ENCODE results near the gene CALR3.
"Not testable (repeated sequence)": the region's sequence is repeated elsewhere in the genome, so short reads cannot be mapped to it uniquely, and the experiment has no call there.

Gene CALR3

GRCh38 chr19:16461630-16462051 lies 34.3 kb downstream of the CALR3 start:
- in situ Hi-C loops (cut with MboI; ENCODE audit: low pct_unique_long_range_greater_than_20kb, low sequenced_read_pairs) = no loop called here
- no peak for DNase-seq

- in situ Hi-C loops (cut with MboI; ENCODE audit: low pct_unique_long_range_greater_than_20kb, low sequenced_read_pairs) = no loop called here
- DNase-seq = no peak
Measured at GRCh38 chr19:16460454-16460853, 35.5 kb downstream of the CALR3 start.

DNA sequence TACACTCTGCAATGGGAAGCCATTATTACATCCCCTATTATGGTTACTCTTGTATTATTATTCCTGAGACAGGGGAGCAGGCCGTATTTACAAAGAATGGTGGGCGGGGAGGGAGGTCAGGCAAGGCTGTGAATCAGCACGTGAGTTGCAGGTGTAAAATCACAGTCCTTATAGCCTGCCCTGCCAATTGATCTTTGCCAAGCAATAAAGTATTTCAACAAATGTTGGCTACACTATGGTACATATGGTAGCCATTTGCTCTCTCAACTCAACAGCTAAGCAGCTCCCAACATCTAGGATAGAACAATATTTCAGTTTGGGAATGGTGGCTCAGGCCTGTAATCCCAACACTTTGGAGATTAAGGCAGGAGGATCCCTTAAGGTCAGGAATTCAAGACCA lies 36.3 kb downstream of the CALR3 start:
- in situ Hi-C loops (cut with MboI; ENCODE audit: low pct_unique_long_range_greater_than_20kb, low sequenced_read_pairs) = no loop called here
- no peak for DNase-seq

DNA sequence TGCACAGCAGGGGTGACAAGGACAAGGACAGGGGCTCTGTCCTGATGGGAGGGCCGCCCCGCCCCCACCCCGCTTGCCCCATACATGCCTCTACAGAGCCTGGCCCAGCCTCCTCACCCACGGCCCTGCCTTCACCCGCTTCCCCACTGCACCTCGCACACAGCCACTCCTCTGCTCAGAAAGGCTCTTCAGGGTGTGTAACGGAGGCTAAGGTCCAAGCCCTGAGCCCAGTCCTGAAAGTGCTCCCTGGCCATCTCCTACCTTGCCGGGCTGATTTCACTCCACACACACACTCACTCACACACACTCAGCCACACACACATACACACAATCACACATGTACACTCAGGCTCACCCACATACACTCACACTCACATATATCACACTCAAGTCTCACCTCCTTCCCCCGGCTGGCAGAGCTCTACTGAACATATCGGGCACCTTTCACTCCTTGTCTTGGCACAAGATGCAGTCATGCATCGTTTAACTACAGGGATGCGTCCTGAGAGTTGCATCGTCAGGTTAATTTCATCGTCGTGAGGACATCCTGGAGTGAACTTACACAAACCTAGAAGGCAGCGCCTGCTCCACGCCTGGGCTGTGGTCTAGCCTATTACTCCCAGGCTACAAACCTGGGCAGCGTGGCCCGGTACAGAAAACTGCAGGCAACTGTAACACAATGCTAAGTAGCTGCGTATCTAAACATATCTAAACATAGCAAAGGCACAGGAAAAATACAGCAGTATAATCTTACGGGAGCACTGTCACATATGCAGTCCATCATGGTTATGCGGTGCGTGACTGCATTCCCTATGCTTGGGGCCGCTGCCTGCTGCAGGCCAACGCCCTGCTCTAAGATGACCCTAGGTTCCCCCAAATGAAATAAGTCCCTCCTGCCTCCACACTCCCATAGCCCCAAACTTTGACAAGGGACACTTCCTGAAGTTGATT lies 37.3 kb downstream of the CALR3 start:
- DNase-seq = no peak
- in situ Hi-C loops (cut with MboI; ENCODE audit: low pct_unique_long_range_greater_than_20kb, low sequenced_read_pairs) = no loop called here

DNA sequence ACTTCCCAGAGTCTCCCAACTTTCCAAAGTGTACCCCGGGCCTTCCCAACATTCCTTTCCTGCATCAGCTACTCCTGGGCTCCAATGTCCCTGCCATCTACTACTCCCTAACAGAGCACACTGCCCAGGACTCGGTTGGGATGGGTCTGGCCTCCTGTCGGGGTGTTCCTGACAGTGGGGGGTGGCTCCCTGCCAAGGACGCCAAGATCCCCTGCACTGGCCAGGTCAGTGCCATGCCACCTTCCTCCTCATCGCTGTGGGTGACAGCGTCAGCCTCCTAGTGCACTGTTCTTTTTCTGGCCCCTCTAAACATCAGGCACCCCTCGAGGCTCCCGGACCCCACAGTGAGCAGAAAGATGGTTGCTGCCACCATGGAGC lies 38.0 kb downstream of the CALR3 start:
- in situ Hi-C loops (cut with MboI; ENCODE audit: low pct_unique_long_range_greater_than_20kb, low sequenced_read_pairs) = no loop called here
- DNase-seq = no peak

GRCh38 chr19:16457195-16457953 lies 38.6 kb downstream of the CALR3 start:
- DNase-seq = no peak
- in situ Hi-C loops (cut with MboI; ENCODE audit: low pct_unique_long_range_greater_than_20kb, low sequenced_read_pairs) = no loop called here

DNA sequence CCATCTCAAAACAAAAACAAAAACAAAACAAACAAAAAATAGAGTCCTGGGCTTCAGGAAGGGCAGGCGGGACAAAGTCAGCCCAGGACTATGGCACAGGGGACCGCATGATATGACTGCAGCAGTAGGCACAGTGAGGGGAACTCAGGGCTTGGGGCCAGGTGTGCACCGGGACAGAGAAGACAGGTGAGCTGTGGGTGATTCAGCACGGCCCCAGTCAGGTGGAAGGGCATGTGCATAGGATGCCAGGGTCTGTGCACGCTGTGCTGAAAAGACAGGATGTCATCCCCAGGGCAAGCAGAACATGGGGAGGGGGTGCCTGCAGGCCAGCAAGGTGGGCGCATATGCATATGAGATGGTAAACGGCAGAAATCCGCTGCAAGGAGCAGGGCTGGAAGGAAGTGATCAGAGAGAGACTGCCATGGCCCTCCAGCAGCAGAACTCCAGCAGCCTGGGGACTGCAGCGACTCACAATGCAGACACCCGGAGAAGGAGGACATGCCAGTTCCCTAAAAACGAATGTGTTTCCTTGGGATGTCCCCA lies 39.2 kb downstream of the CALR3 start:
- in situ Hi-C loops (cut with MboI; ENCODE audit: low pct_unique_long_range_greater_than_20kb, low sequenced_read_pairs) = no loop called here
- no peak for DNase-seq

- DNase-seq = no peak
- in situ Hi-C loops (cut with MboI; ENCODE audit: low pct_unique_long_range_greater_than_20kb, low sequenced_read_pairs) = no loop called here
Measured at GRCh38 chr19:16455489-16455888, 40.5 kb downstream of the CALR3 start.

GRCh38 chr19:16454351-16454918 lies 41.5 kb downstream of the CALR3 start:
- no peak for DNase-seq
- in situ Hi-C loops (cut with MboI; ENCODE audit: low pct_unique_long_range_greater_than_20kb, low sequenced_read_pairs) = no loop called here

- in situ Hi-C loops (cut with MboI; ENCODE audit: low pct_unique_long_range_greater_than_20kb, low sequenced_read_pairs) = no loop called here
- DNase-seq = no peak
Measured at GRCh38 chr19:16452325-16452724, 43.6 kb downstream of the CALR3 start.

- no peak for DNase-seq
- in situ Hi-C loops (cut with MboI; ENCODE audit: low pct_unique_long_range_greater_than_20kb, low sequenced_read_pairs) = no loop called here
Measured at GRCh38 chr19:16449330-16449961, 46.5 kb downstream of the CALR3 start.

DNA sequence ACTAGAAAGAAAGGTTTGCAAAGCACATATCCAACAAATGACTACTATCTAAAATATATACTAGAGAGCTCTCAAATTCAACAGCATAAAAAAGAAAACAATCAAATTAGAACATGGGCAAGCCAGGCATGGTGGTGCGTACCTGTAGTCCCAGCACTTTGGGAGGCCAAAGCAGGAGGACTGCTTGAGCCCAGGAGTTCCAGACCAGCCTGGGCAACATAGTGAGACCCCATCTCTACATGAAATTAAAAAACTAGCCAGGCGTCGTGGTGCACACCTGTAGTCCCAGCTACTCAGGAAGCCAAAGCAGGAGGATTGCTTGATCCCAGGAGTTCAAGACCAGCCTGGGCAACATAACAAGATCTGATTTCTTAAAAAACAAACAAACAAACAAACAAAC lies 47.1 kb downstream of the CALR3 start:
- DNase-seq; in situ Hi-C loops (cut with MboI; ENCODE audit: low pct_unique_long_range_greater_than_20kb, low sequenced_read_pairs): not testable (repeated sequence)

DNA sequence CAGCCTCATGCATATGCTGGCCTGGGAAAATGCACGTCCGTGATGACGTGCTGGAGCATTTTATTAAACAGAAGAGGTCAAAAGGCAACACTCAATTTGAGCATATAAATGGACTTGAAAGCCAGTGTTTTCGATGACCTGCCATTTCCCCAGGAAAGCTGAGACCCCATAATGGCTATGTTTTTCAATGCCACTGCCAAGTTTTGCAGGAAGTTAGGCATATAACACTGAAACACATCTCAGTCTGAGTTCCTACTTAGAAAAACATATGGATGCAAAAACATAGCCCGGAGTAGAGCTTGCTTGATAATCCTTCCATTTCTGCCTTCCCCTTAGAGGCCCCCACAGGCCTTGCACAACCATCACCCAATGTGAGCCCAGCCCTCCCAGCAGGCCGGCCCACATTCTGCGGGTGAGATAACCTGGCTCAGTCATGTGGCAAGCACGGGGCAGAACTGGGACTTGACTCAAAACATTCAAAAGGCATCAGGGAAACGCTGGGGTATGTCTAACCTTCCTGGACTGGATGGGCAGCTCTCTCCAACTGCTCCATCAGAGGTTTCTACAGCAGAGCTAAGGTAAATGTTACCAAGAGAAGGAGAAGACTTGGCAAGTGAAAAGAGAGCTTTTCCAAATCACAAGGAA lies 49.1 kb downstream of the CALR3 start:
- peak; percentile 82 for DNase-seq
- in situ Hi-C loops (cut with MboI; ENCODE audit: low pct_unique_long_range_greater_than_20kb, low sequenced_read_pairs) = no loop called here

GRCh38 chr19:16446108-16446723 lies 49.8 kb downstream of the CALR3 start:
- in situ Hi-C loops (cut with MboI; ENCODE audit: low pct_unique_long_range_greater_than_20kb, low sequenced_read_pairs) = no loop called here
- peak; percentile 22 for DNase-seq

GRCh38 chr19:16445238-16446107 lies 50.5 kb downstream of the CALR3 start:
- peak; percentile 80 for DNase-seq
- in situ Hi-C loops (cut with MboI; ENCODE audit: low pct_unique_long_range_greater_than_20kb, low sequenced_read_pairs) = no loop called here

GRCh38 chr19:16444269-16444600 lies 51.7 kb downstream of the CALR3 start:
- in situ Hi-C loops (cut with MboI; ENCODE audit: low pct_unique_long_range_greater_than_20kb, low sequenced_read_pairs) = no loop called here

DNA sequence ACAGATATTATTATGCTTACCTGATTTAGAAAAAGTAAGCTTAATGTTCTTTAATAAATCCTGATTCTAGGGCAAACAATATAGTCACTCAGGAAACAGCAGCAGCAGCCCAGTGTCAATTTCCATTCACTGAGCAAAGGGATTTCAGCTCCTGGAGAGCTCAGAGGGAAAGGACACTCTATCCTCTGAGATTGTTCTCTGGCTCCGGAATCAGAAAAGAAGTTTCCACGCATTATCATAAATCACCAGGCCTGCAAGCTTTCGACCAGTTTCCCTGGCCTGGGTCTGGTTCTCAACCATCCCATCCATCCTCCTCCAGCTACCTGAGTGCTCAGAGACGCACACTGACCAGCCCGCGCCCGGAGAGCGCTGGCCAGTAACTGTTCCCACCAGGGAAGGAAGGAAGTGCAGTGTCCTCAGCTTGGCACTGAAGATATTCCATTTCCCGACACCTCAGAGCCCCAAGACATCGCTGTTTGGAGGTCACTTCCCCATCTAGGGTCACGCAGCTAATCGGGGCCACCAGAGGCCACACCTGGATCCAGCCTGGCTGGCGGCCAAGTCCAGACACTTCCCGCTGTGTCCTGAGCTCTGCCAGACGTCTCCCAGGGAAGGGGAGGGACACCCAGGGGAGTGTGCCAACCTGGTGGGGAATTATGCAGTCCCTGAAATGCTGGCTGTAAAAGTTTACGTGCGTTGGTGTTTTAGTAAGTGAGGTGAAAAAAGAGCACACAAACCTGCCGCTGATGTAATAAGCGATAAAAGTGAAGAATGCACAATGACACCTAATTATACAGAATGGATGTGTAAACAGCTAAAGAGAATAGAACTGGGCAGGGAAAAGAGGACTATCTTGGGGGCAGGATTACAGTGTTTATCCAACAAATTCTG lies 53.3 kb downstream of the CALR3 start:
- in situ Hi-C loops (cut with MboI; ENCODE audit: low pct_unique_long_range_greater_than_20kb, low sequenced_read_pairs) = no loop called here
- no peak for DNase-seq

More at GRCh38 chr19:16444269-16444600, 51.7 kb downstream of the CALR3 start:
- no peak for DNase-seq
